Amygdala (tissue), 56 donors: ENCODE data around the gene PSG6.
"Not testable (repeated sequence)": the region's sequence is repeated elsewhere in the genome, so short reads cannot be mapped to it uniquely, and the experiment has no call there.

Experiments used
- DNase-seq, 56 donors: peaks; one replicate each; lab custom pipeline; 2025; lab: John Stamatoyannopoulos, UW

PSG6 gene

DNA sequence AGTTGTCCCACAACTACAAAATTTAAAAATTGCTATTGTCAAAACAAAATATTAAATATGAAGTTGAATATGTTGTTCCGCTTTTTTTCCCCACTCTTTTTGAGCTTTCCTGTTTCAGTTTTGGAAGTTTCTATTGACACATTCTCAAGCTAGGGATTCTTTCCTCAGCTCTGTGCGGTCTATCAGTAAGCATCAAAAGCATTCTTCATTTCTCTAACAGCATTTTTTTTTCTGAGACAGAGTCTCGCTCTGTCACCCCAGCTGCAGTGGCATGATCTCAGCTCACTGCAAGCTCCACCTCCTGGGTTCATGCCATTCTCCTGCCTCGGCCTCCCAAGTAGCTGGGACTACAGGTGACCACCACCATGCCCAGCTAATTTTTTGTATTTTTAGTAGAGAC, 4.8 kb downstream of the PSG6 start:
- DNase-seq: not testable (repeated sequence)

DNA sequence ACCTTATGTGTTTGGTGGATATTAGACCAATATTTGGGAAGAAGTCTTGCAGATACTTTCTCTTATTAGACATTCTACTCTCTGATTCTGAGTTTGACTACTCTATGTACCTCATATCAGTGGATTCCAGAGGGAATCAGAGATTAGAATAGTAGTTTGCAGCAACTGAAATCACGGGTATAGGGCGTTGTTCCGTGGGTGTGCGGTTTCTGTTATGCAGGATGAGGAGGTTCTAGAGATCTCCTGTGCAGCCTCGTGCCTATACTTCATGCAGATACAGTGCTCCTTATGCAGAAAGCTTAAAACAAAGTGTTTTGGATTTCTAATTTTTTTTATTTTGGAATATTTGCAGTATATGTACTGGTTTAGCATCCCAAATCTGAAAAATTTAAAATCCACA, 6.0 kb downstream of the PSG6 start:
- DNase-seq: not testable (repeated sequence)

DNA sequence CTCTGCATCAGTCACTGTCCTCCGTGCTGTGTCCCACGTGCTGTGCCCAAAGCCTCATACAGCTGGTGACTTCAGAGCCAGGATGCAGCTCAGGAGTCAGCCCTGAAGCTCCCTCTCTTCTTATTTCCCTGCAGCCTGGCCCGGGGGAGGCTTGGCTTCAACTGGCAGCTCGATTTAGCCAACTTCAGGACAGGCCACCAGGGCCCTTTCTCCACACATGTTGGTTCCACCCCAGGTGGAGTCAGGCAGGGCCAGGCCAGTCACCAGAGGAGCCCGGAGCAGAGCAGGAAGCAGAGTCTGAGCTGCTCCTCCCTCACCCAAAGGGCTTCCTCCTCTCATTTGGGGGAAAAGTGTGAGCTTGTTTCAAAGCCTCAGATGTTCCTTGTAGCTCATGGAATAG, 11.5 kb downstream of the PSG6 start:
- DNase-seq: not testable (repeated sequence)

DNA sequence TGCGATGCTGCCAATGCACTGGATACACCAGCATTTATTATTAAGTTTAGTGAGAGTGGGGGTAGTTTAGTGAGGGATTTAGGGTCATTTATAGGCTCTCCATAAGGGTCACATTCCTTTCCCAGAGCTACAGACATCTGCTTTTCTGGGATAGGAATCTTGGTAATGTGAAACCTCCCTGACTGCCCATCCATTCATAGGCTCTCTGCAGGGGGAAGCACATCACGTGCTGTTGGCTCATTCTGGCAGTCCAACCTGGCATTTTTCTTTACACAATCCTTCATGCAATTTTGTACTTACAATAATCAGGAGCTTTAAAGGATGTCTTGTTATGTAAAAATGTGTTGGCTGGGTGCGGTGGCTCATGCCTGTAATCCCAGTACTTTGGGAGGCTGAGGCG, 17.1 kb downstream of the PSG6 start:
- DNase-seq: not testable (repeated sequence)

DNA sequence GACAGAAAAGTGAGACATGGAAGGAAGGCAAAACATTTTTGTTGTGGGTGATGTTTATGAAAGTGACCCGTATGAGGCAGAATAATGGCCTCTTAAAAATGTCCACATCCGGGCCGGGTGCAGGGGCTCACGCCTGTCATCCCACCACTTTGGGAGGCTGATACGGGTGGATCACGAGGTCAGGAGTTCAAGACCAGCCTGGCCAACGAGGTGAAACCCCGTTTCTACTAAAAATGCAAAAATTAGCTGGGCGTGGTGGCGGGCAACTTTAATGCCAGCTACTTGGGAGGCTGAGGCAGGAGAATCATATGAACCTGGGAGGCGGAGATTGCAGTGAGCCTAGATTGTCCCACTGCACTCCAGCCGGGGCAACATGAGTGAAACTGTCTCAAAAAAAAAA, 18.0 kb downstream of the PSG6 start:
- DNase-seq: not testable (repeated sequence)

DNA sequence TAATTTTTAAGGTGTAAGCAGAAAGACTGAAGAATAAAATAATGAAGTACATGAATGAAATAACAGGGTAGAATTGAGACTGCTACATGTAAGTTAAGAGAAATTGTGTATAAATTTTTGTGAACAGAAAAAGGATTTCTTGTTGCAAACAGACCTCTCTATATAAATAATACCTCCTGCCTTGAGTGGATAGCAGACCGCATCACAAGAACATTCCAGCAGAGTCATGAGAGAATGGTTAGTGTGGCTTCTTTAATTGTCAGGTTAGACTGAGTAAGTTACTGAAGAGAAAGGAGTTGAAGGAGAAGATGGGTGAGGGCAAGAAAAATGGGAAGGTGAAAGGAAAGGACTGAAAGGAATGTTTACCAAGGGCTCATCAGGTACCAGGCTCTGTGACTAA, 18.6 kb downstream of the PSG6 start:
- DNase-seq: not testable (repeated sequence)

DNA sequence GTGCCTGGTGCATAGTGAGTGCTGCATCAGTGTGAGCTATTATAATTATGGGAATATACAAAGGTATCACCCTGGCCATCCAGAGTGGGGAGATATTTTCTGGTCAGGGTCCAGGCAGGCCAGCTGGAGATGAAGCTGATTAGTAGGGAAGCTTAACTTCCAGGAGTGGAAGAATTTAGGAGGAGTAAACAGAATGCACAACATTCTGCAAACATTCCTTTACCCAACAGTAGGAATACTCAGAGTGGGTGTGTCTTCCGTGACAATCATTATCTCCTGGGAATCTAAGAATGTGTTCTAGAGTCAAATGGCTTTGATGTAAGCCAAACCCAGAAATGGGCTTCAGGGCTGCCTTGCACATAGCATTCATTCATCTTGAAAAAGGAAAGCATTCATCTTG, 19.0 kb downstream of the PSG6 start:
- not testable (repeated sequence) for DNase-seq

DNA sequence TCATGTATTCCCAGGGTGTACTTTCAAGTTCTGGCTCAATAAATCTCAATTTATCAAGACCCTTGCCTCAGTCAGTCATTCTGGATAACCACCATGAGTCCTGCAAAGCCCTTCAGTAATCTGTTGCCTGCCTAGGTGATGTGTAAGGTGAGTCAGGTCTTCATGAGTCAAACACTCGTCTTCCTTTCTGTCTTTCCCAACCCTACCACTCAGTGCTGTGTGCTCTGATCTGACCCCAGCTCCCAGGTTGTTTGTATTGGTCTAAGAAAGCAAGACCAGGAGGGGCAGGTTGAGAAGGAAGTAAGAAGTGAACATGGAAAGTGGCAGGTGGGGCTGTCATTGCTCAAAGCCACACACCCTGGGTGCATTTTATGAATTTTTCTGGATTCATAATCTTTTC, 20.0 kb downstream of the PSG6 start:
- DNase-seq: not testable (repeated sequence)

DNA sequence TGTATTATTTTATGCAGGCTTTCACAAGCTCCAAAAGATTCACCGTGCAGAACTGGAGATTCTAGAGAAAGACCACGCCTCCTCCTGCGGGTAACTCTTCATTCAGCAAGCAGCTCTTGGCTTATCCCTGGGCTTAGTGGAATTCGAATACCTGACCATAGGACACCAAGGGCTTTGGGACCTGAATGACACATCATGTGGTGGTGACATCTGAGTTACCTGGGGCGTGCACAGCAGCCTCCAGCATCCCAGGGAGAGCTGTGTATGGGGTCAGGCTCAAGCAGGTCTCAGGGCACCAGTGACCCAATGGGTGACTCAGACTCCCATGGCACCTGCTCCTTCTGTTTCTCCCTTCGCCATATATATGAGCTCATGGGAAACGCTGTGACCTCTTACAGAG, 27.2 kb downstream of the PSG6 start:
- not testable (repeated sequence) for DNase-seq

DNA sequence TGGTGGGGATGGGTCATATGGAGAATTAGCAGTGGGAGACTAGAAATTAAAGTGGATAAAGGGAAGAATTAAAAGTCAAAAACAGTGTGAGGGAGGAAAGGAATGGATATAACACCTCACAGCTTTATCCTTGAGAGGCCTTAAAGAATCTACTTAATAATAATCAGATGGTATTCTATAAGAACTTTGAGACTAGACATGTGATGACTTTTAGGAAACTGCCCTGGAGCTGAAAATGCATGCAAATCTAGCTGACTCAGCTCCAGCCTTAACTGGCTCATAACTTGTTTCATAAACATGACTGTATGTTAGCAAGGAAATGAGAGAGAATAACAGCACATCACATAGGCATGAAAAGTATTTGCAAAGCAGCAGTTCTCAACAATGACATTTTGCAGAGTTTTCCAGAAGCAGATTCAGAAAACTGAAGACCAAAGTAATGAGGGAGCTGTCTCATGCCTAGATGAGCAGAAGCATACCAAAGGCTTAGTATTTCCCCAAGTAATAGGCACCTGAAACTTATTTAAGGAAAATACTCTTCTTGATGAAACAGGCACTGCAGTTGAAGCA, 29.7 kb downstream of the PSG6 start:
- DNase-seq: not testable (repeated sequence)

DNA sequence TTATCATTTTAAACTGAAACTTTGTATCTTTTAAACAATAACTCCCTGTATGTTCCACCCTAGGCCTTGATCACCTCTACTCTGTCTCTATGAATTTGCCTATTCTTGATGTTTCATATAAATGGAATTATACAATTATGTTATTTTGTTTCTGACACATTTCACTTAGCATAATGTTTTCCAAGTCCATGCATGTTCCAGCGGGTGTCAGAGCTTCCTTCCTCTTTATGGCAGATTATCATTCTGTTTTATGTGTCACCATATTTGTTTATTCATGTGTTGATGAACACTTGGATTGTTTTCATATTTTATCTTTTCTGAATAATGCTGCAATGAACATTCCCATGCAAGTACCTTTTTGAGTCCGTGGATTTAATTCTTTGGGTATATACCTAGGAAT, 35.0 kb downstream of the PSG6 start:
- not testable (repeated sequence) for DNase-seq

DNA sequence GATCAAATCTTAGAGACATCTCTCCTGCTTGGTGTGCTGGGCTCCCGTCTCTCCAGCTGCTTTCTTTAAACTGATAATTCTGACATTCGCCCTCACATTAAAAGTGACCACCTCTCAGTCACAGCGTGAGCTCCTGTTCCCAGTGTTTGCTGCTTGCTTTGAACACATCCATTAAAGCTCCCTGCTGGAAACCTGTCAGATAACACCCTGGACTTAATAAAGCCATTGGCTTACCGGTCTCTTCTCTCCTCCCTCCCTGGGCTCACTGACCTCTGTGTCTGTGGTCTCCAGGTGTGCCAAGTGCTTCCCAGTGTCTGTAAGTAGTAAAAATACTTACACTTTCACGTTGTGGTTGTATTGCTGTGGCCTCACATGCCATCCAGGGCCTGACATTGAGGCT, 35.7 kb downstream of the PSG6 start:
- not testable (repeated sequence) for DNase-seq

DNA sequence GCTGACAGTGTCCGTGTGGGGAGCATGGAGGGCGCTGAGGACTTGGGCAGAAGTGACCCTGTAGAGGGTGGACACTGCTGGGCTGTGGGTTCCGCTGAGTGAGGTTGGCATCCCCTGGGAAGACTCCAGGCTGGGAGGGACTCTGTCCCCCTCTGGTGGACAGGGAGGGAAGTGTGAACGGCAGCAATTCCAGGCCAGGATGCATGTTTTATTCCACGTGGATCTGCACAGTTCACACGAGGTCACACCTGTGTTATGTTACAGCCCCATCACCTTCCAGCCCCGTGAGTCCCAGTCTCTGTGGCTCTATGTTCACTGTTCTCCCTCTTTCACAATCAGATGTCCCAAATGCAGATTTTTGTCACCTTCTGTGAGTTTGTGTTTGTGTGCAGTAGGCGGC, 36.4 kb downstream of the PSG6 start:
- DNase-seq: not testable (repeated sequence)

DNA sequence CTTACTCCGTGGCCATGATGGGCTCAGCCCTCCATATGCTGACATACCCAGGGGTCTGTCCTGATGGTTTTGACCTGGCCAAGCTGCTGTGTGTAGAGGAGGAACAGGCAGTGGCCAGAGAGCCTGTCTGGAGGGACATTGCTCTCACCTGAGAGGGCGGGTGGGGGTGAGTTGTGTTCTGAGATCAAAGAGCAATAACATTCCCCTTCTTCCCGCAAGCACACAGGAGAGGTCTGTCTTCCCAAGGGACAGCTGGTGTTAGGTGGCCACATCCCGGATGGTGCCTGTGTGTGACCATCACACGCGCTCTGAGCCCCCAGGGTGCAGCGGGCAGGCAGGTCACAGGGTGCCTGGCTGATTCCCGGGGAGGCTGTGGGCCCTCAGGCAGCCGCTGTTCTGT, 37.1 kb downstream of the PSG6 start:
- DNase-seq: not testable (repeated sequence)

DNA sequence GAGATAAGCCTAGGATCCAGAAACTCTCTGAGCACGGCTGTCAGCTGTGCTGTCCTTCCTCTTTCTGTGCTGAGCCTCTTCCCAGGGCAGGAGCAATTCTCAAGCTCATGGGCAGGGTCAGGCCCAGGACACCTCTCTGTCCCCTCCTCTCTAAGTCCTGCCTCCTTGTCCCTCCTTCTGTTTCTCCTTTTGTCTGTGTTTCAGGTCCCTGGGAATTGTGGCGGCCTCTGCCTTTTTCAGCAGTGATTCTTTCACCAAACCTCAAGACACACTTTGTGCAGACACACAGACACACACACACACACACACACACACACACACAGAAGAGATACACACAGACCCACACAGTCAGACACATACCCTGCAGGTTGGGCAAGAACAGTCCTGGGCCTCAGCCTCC, 38.1 kb downstream of the PSG6 start, which contains the start of gene PSG1:
Gene PSG1 (minus strand): TSS at position 101 of the 400 bp plus-strand sequence. CDS start 132 bp downstream, outside the sequence.
- no peak for DNase-seq

DNA sequence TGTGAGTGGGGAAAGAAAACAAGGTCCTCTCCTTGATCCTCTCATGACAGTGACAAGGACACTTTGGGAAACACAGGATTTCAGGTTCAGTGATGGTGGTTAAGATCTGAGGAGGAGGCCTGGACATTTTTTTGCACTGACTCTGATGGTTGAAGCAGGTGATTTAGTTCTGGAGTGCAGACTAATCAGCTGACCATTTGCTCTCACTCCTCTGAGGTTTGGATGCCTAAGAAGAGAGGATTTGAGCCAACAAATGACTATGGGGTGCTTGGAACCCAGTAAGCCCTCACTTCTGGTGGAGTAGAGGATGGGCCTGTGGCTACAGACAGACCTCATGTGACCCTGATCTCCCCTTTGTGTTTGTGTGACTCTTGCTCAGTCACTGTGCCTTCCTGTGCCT, 41.1 kb downstream of the PSG6 start:
- DNase-seq: not testable (repeated sequence)

DNA sequence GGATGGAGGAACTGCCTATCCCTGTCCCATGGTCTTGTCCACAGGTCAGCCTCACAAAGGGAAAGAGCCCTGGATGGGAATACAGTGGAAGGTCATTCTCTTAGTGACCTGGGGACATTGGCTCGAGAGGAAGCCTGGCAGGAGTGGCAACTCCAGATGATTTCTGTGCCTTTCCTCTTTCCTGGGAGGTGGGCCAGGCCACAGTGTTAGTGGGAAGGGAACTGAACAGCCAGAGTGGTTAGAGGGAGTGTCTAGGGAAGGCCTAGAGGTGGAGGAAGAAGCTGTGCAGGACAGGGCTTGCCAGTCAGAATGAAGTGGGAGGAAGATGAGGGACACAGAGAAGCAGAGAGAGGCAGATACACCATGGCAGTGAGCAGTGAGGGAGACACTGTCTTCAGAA, 41.8 kb downstream of the PSG6 start:
- DNase-seq: not testable (repeated sequence)

DNA sequence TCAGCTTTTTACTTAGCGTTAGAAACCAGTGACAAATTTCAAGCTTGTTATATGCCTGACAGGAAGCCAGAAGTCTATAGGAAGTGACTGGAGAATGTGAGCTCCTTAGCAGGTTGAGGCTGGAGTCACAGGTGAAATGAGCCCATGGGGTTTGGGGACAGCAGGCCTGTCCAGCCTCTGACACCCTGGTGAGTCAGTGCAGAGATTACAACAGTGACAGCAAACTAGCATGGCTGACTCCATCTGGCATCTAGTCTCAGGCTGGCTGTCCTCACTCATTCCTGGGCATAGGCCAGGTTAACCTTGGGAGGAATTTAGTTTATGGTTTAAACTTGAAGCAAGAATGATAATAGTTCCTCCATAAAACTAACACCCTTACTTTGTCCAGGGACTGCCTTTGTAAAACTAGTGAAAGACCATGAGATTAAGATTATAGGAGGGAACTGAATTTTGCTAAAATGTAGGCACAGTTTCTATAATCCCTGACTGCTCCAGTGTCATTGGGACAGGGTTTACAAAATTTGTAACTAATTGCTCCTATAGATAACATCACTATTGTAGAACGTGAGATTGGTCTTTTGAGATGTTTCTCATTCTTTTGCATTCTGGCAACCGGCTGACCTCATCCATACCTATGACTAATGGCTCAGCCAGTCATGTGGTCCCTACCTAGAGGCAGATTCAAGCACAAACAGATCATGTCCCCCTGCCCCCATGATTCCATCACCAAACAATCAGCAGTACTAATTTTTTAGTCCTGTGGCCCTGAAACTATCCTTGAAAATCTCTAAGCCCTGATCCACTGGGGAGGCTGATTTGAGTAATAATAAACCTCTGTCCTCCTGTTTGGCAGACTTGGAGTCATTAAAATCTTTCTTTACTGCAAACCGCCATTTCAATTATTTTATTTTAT, 42.5 kb downstream of the PSG6 start:
- not testable (repeated sequence) for DNase-seq

DNA sequence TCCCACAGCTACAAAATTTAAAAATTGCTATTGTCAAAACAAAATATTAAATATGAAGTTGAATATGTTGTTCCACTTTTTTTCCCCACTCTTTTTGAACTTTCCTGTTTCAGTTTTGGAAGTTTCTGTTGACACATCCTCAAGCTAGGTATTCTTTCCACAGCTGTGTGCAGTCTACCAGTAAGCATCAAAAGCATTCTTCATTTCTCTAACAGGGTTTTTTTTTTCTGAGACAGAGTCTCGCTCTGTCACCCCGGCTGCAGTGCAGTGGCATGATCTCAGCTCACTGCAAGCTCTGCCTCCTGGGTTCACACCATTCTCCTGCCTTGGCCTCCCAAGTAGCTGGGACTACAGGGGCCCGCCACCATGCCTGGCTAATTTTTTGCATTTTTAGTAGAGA, 43.6 kb downstream of the PSG6 start:
- not testable (repeated sequence) for DNase-seq

DNA sequence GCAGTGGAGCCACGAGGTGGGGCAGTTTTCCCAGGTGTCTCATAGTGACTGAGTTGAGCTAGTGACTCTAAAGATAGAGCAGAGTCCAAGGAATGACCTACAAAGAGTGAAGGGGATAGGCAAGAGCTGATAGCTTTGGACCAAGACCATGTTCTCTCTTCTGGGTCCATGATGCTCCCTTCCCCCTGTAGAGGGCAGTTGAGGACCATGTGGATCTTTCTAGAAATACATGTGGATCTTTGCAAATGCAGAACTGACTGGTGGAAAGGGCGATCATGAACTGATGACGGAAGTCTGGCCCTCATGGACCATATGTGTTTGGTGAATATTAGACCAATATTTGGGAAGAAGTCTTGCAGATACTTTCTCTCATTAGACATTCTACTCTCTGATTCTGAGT, 45.1 kb downstream of the PSG6 start:
- DNase-seq: no peak

DNA sequence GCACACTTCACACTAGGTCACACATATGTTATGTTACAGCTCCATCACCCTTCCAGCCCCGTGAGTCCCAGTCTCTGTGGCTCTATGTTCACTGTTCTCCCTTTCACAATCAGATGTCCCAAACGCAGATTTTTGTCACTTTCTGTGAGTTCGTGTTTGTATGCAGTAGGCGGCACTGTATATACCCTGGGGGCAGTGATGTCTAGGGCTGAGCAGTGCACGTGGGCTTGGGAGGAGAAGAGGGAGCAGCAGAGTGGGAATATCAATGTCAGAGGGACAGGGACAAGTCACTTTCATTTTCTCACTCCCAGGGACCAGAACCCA, 60.2 kb downstream of the PSG6 start:
- no peak for DNase-seq
